ENCODE data around the gene LMTK2. TPM values are rescaled to one million over a fixed set of nuclear protein-coding genes. Genes with fewer than 3 reads are reported as not detected.

Gene LMTK2
- total and polyA plus RNA-seq, 2 experiments from 2014 or later: 6.1 to 30.8 TPM

DNA sequence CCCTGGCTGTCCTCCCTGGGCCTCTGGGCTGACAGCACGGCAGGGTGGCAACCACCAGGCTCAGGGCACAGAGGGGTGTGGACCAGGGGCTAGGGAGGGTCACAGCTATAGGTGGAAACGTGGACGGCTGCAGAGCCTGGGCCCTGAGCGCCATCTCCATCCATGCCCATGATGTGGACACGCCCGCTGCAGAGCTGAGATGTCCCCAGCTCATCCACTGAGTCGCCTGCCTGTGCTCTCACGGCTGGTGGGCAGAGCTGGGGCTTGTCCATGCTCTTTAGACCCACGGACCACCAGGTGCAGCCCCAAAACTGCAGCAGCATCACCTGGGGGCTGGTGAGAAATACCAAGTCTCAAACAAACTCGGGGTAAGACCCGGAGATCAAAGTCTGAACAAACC lies 129.2 kb downstream of the LMTK2 start:
- H3K4me3 Mint-ChIP-seq: no peak overlapping the region
- no peaks in the 10 kb centered on the region for H3K4me1 Mint-ChIP-seq
- ATAC-seq (no peak), DNase-seq (ENCODE audit: low spot score) (no peak)
- no peak for TF ChIP-seq CTCF (conservative IDR thresholded peaks at IDR 0.05; ENCODE audit: low read depth in 2 of 2)
- TF ChIP-seq STAT1 (IDR thresholded peaks at IDR 0.05; ENCODE audit: unreplicated experiment): no peak
- no peak for TF ChIP-seq ZNF462 (CRISPR knock-in tag; IDR thresholded peaks at IDR 0.05)
- no peak for TF ChIP-seq ZNF114 (CRISPR knock-in tag; IDR thresholded peaks at IDR 0.05)
- TF ChIP-seq, protein P1, sequence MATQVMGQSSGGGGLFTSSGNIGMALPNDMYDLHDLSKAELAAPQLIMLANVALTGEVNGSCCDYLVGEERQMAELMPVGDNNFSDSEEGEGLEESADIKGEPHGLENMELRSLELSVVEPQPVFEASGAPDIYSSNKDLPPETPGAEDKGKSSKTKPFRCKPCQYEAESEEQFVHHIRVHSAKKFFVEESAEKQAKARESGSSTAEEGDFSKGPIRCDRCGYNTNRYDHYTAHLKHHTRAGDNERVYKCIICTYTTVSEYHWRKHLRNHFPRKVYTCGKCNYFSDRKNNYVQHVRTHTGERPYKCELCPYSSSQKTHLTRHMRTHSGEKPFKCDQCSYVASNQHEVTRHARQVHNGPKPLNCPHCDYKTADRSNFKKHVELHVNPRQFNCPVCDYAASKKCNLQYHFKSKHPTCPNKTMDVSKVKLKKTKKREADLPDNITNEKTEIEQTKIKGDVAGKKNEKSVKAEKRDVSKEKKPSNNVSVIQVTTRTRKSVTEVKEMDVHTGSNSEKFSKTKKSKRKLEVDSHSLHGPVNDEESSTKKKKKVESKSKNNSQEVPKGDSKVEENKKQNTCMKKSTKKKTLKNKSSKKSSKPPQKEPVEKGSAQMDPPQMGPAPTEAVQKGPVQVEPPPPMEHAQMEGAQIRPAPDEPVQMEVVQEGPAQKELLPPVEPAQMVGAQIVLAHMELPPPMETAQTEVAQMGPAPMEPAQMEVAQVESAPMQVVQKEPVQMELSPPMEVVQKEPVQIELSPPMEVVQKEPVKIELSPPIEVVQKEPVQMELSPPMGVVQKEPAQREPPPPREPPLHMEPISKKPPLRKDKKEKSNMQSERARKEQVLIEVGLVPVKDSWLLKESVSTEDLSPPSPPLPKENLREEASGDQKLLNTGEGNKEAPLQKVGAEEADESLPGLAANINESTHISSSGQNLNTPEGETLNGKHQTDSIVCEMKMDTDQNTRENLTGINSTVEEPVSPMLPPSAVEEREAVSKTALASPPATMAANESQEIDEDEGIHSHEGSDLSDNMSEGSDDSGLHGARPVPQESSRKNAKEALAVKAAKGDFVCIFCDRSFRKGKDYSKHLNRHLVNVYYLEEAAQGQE (IDR thresholded peaks at IDR 0.05; ENCODE audit: unreplicated experiment): no peak
- no peak for TF ChIP-seq JUNB (IDR thresholded peaks at IDR 0.05; ENCODE audit: unreplicated experiment)
- TF ChIP-seq CREB1 (CRISPR knock-in tag; IDR thresholded peaks at IDR 0.05; ENCODE audit: low read depth): no peak
- no peak for TF ChIP-seq EZH2phosphoT487 (IDR thresholded peaks at IDR 0.05; ENCODE audit: unreplicated experiment)
- TF ChIP-seq POLR2AphosphoS5 (IDR thresholded peaks at IDR 0.05; ENCODE audit: low read depth): no peak
- TF ChIP-seq EZH2 (IDR thresholded peaks at IDR 0.05; ENCODE audit: low read depth, unreplicated experiment): no peak
- TF ChIP-seq ETS1 (IDR thresholded peaks at IDR 0.05): no peak
- no peak for TF ChIP-seq ZNF331 (CRISPR knock-in tag; IDR thresholded peaks at IDR 0.05; ENCODE audit: low read depth)
- TF ChIP-seq NANOG (IDR thresholded peaks at IDR 0.05; ENCODE audit: borderline replicate concordance): no peak
- Histone ChIP-seq H3F3A (replicated peaks; ENCODE audit: low read depth) (no peaks in the 10 kb centered on the region), H3K79me2 (replicated peaks; ENCODE audit: insufficient read depth) (no peaks in the 10 kb centered on the region), H3K9me2 (ENCODE audit: insufficient read depth) (no peaks in the 10 kb centered on the region), H3K27me3 (ENCODE audit: insufficient read depth) (no peaks in the 10 kb centered on the region), H4K20me1 (replicated peaks; ENCODE audit: insufficient read depth) (no peaks in the 10 kb centered on the region), H3K4me3 (no peak overlapping the region), H3K4me2 (no peak overlapping the region), H3K27ac (ENCODE audit: low read depth) (no peak overlapping the region), H3K4me1 (ENCODE audit: insufficient read depth) (no peaks in the 10 kb centered on the region), H3K36me3 (ENCODE audit: insufficient read depth) (no peaks in the 10 kb centered on the region), H2AFZ (no peak overlapping the region)
- no peaks in the 10 kb centered on the region for H3K36me3 Mint-ChIP-seq (ENCODE audit: low read depth)
- H3K27ac Mint-ChIP-seq: no peak overlapping the region
- H3K9me3 Mint-ChIP-seq: no peaks in the 10 kb centered on the region
- H3K27me3 Mint-ChIP-seq (ENCODE audit: insufficient read depth, low read depth, poor library complexity): peaks cover 7% of the 10 kb centered on the region
